ENCODE results near the gene CNPPD1. TPM values are rescaled to one million over a fixed set of nuclear protein-coding genes. Genes with fewer than 3 reads are reported as not detected.

The CNPPD1 gene
- total and polyA plus RNA-seq, 4 donors: 27.5 to 66.9 (median 48.6) TPM

DNA sequence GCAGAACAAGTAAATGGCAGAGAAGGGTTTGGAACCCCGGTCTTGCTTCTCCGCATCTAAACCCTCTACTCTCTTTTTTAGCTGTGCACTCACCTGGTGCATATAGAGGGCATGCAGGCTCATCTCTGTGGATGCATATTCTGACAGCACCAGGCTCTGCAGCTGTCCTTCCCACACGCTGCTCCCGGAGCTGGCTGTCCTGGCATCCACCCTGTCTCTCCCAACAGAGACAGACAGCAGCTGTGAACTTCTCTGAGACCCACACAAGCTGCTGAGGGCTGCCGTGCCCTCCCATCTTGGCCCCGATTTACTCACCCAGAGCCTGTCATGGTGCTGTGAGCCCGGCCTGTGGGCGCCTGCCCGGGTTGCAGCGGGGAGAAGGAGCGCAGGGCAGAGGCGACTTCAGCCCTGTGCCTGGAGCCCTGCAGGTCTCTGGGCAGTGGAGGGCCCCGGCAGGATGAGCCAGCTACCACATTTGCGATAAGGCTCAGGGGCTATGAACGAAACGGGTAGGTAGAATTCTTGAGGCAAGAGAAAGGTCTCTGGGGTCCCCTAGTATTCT, 45.3 kb upstream of the CNPPD1 start:
- no peaks in the 10 kb centered on the region for H3K27me3 ChIP-seq (ENCODE audit: control insufficient read depth in 3 of 3, insufficient read depth in 3 of 3, low read length in 2 of 3)
- no peaks in the 10 kb centered on the region for H3K9me3 ChIP-seq (ENCODE audit: control insufficient read depth in 4 of 4, insufficient read depth in 3 of 4, low read length in 3 of 4)
- TF ChIP-seq, protein P1, sequence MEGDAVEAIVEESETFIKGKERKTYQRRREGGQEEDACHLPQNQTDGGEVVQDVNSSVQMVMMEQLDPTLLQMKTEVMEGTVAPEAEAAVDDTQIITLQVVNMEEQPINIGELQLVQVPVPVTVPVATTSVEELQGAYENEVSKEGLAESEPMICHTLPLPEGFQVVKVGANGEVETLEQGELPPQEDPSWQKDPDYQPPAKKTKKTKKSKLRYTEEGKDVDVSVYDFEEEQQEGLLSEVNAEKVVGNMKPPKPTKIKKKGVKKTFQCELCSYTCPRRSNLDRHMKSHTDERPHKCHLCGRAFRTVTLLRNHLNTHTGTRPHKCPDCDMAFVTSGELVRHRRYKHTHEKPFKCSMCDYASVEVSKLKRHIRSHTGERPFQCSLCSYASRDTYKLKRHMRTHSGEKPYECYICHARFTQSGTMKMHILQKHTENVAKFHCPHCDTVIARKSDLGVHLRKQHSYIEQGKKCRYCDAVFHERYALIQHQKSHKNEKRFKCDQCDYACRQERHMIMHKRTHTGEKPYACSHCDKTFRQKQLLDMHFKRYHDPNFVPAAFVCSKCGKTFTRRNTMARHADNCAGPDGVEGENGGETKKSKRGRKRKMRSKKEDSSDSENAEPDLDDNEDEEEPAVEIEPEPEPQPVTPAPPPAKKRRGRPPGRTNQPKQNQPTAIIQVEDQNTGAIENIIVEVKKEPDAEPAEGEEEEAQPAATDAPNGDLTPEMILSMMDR (IDR thresholded peaks at IDR 0.05; ENCODE audit: control extremely low read depth, extremely low read depth): no peak
- no peak overlapping the region for H3K9ac ChIP-seq (ENCODE audit: insufficient read depth in 1 of 2, low read length in 2 of 2)
- no peak for DNase-seq
- WGBS, 2 donors: 96% methylated on average over 16 of the region's 16 CpGs
- peaks cover 0 to 26% (median 7%) of the 10 kb centered on the region in 5 donors for H3K4me1 ChIP-seq (ENCODE audit: control insufficient read depth in 5 of 5, insufficient read depth in 5 of 5, low read length in 5 of 5)
- ATAC-seq (ENCODE audit: insufficient read depth, low FRiP score): no peak
- H3K4me3 ChIP-seq: no peak overlapping the region
- peaks cover 18 to 60% (median 41%) of the 10 kb centered on the region in 4 donors for H3K36me3 ChIP-seq (ENCODE audit: control insufficient read depth in 4 of 4, insufficient read depth in 4 of 4, low read length in 4 of 4)
- H3K27ac ChIP-seq (ENCODE audit: low read depth in 1 of 2, low read length in 1 of 2): no peak overlapping the region

DNA sequence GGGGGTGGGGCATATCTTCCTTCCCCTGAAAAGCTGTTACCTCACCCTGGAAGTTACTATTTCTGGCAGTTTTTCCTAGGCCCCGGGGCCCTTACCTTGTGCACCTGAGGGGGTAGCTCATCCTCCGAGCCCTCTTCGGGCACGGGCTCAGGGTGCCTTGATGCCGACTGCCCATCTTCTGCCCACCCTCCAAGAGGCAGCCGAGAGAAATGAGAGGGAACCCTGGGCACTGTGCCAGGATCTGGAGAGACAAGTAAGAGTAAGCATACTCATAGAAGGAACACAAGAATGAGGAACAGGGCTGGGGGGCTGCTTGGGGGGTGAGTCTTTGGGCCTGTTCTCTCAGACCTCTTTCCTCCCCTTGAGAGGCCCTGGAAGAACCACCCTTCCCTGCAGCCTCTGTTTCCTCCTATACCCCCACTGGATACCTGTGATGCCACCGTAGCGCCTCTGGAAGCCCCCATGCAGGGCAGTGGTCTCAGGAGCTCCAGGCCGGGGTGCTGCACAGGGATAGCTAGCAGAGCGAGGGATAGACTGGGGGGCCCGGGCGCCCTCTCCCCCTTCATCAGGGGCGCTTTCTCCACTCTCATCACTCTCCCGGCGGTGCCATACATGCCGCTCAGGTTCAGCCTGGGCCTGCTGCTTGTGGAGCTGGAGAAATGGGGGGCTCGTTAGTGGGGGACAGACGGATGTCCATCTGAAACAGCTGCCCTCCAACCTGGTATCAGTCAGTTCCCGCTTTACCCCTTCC, 44.1 kb upstream of the CNPPD1 start:
- TF ChIP-seq, protein P1 (IDR thresholded peaks at IDR 0.05; ENCODE audit: control extremely low read depth, extremely low read depth): no peak
- Histone ChIP-seq H3K27ac (ENCODE audit: low read depth in 1 of 2, low read length in 1 of 2) (no peak overlapping the region), H3K36me3 (ENCODE audit: control insufficient read depth in 4 of 4, insufficient read depth in 4 of 4, low read length in 4 of 4) (peaks cover 18 to 59% (median 48%) of the 10 kb centered on the region in 4 donors), H3K4me1 (ENCODE audit: control insufficient read depth in 5 of 5, insufficient read depth in 5 of 5, low read length in 5 of 5) (peaks cover 0 to 26% (median 11%) of the 10 kb centered on the region in 5 donors), H3K27me3 (ENCODE audit: control insufficient read depth in 3 of 3, insufficient read depth in 3 of 3, low read length in 2 of 3) (no peaks in the 10 kb centered on the region), H3K9ac (ENCODE audit: insufficient read depth in 1 of 2, low read length in 2 of 2) (no peak overlapping the region), H3K4me3 (no peak overlapping the region), H3K9me3 (ENCODE audit: control insufficient read depth in 4 of 4, insufficient read depth in 3 of 4, low read length in 3 of 4) (no peaks in the 10 kb centered on the region)
- no peak for ATAC-seq (ENCODE audit: insufficient read depth, low FRiP score)
- WGBS, 2 donors: 89 to 90% methylated on average over 19 of the region's 19 CpGs
- no peak for DNase-seq

DNA sequence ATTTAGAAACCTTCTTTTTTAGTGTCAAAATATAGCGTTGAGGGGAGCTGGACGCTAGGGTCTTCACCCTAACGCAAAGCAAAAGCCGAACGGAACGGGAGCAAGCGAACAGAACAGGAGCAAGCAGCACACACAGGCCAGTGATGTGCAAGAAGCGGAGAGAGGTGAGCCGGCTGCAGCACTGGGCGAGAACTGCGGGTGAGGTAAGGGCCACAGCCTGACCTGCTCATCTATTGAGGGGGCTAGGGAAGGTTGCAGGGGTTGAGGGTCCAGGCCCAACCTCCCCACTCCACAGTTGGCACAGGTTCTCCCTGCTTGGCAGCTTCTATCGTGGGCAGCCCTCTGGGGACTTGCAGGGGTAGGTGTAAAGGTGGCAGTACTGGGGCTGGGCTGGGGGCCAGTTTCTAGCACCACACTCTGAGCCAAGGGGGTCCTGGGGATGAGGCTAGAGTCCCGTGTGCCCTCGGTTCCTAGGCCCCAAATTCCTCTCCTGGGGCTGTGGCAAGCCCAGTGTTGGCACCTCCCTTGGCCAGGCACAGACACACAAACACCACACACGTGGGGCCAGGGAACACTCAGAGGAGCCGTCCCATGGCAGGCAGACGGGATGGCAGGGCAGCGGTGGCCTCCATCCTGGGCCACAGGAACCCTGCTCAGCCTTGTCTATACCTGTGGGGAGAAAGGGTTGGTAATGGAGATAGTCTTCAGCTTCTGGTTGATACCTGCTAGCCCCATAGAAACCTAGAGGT, 43.2 kb upstream of the CNPPD1 start:
- Histone ChIP-seq H3K27me3 (ENCODE audit: control insufficient read depth in 3 of 3, insufficient read depth in 3 of 3, low read length in 2 of 3) (no peaks in the 10 kb centered on the region), H3K4me1 (ENCODE audit: control insufficient read depth in 5 of 5, insufficient read depth in 5 of 5, low read length in 5 of 5) (peaks cover 0 to 26% (median 11%) of the 10 kb centered on the region in 5 donors), H3K4me3 (no peak overlapping the region), H3K9ac (ENCODE audit: insufficient read depth in 1 of 2, low read length in 2 of 2) (peak overlapping the region in 1 of 2 donors; percentile 74), H3K36me3 (ENCODE audit: control insufficient read depth in 4 of 4, insufficient read depth in 4 of 4, low read length in 4 of 4) (peaks cover 13 to 53% (median 44%) of the 10 kb centered on the region in 4 donors), H3K9me3 (ENCODE audit: control insufficient read depth in 4 of 4, insufficient read depth in 3 of 4, low read length in 3 of 4) (no peaks in the 10 kb centered on the region), H3K27ac (ENCODE audit: low read depth in 1 of 2, low read length in 1 of 2) (peak overlapping the region in 1 of 2 donors; percentile 4)
- TF ChIP-seq, protein P1 (IDR thresholded peaks at IDR 0.05; ENCODE audit: control extremely low read depth, extremely low read depth): no peak
- DNase-seq (no peak), ATAC-seq (ENCODE audit: insufficient read depth, low FRiP score) (no peak)
- WGBS, 2 donors: 91 to 94% methylated on average over 18 of the region's 18 CpGs
